Esophagus squamous epithelium (tissue), 5 donors: ENCODE data around the gene OIT3. TPM values are rescaled to one million over a fixed set of nuclear protein-coding genes. Genes with fewer than 3 reads are reported as not detected.

Source experiments
- DNase-seq: peaks from one replicate; lab custom pipeline; 2025; lab: John Stamatoyannopoulos, UW
- H3K27ac ChIP-seq, 4 donors: fragments of 200-600 bp; sonication (generic); one replicate each; pipeline ENCODE4 v1.5.1; 2016 to 2019; ENCODE audit warnings: mild to moderate bottlenecking in 1 of 4
- H3K27me3 ChIP-seq, 4 donors: fragments of 200-600 bp; sonication (generic); 1 replicate in 3 of 4; 2 replicates in 1 of 4; pipeline versions ENCODE4 v1.5.1 to v1.6.0; 2017 to 2021; ENCODE audit warnings: antibody characterized with exemption in 1 of 4
- H3K36me3 ChIP-seq, 3 donors: fragments of 200-600 bp; sonication (generic); one replicate each; pipeline ENCODE4 v1.5.1; 2016 to 2019
- H3K4me1 ChIP-seq, 3 donors: fragments of 200-600 bp; sonication (generic); one replicate each; pipeline ENCODE4 v1.5.1; 2017 to 2019
- H3K4me3 ChIP-seq, 4 donors: fragments of 200-600 bp; sonication (generic); 1 replicate in 3 of 4; 2 replicates in 1 of 4; pipeline ENCODE4 v1.5.1; 2016 to 2019; ENCODE audit warnings: mild to moderate bottlenecking in 2 of 4, moderate library complexity in 1 of 4
- H3K9me3 ChIP-seq, 3 donors: fragments of 200-600 bp; sonication (generic); one replicate each; pipeline ENCODE4 v1.5.1; 2016 to 2019
- POLR2A ChIP-seq, 4 donors: fragments of 450-650 bp; IDR thresholded peaks; one replicate each; pipeline ENCODE4 v1.6.1; 2017; ENCODE audit warnings: antibody characterized with exemption in 4 of 4, mild to moderate bottlenecking in 4 of 4, moderate library complexity in 3 of 4
- WGBS, 2 donors: methylation state at CpG; one replicate each; pipeline ENCODE4 v1.1.5; 2018; 5-methylcytosine and 5-hydroxymethylcytosine counted together
- intact Hi-C: fragments of 100-400 bp; cut with DNase I; formaldehyde crosslinking; loops from one replicate; pipeline ENCODE4 v1.15.0; 2022
- total RNA-seq, 4 donors: library from RNA; depleted of rRNA; stranded (reverse); fragments of >200 nt; gene quantifications; one replicate each; pipeline ENCODE4 v1.1.0, GENCODE V29; 2016
- TF ChIP-seq, protein P1 (sequence below), 6 experiments: fragments of 450-650 bp in 4 of 6; fragments of 200-600 bp in 2 of 6; sonication (generic) in 2 of 6; IDR thresholded peaks; one replicate each; pipeline ENCODE4 v1.5.1; 2016 to 2019; ENCODE audit warnings: antibody characterized with exemption in 6 of 6, mild to moderate bottlenecking in 4 of 6, moderate library complexity in 4 of 6
- donor health status: DM: yes; HTN: yes; CAD: no.

Gene OIT3
- total RNA-seq, 4 donors from 2014 or later = not detected

DNA sequence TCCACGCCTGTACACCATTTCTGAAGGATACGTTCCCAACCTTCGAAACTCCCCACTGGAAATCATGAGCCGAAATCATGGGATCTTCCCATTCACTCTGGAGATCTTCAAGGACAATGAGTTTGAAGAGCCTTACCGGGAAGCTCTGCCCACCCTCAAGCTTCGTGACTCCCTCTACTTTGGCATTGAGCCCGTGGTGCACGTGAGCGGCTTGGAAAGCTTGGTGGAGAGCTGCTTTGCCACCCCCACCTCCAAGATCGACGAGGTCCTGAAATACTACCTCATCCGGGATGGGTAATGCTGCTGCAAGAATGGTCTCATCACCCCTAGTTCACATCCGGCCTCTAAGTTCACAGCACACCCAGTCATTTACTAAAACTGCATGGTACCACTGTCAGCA, 30.8 kb downstream of the OIT3 start:
- no peak for DNase-seq
- Histone ChIP-seq H3K36me3 (no peaks in the 10 kb centered on the region), H3K9me3 (peaks cover 0 to 12% (median 12%) of the 10 kb centered on the region in 3 donors), H3K4me1 (no peaks in the 10 kb centered on the region), H3K4me3 (no peak overlapping the region), H3K27ac (no peak overlapping the region), H3K27me3 (no peaks in the 10 kb centered on the region)
- intact Hi-C loops = no loop called here
- TF ChIP-seq POLR2A (IDR thresholded peaks at IDR 0.05) = no peak
- TF ChIP-seq, protein P1, sequence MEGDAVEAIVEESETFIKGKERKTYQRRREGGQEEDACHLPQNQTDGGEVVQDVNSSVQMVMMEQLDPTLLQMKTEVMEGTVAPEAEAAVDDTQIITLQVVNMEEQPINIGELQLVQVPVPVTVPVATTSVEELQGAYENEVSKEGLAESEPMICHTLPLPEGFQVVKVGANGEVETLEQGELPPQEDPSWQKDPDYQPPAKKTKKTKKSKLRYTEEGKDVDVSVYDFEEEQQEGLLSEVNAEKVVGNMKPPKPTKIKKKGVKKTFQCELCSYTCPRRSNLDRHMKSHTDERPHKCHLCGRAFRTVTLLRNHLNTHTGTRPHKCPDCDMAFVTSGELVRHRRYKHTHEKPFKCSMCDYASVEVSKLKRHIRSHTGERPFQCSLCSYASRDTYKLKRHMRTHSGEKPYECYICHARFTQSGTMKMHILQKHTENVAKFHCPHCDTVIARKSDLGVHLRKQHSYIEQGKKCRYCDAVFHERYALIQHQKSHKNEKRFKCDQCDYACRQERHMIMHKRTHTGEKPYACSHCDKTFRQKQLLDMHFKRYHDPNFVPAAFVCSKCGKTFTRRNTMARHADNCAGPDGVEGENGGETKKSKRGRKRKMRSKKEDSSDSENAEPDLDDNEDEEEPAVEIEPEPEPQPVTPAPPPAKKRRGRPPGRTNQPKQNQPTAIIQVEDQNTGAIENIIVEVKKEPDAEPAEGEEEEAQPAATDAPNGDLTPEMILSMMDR (IDR thresholded peaks at IDR 0.05) = no peak
- 92 to 96% methylated on average over 13 of the region's 13 CpGs for WGBS, 2 donors

DNA sequence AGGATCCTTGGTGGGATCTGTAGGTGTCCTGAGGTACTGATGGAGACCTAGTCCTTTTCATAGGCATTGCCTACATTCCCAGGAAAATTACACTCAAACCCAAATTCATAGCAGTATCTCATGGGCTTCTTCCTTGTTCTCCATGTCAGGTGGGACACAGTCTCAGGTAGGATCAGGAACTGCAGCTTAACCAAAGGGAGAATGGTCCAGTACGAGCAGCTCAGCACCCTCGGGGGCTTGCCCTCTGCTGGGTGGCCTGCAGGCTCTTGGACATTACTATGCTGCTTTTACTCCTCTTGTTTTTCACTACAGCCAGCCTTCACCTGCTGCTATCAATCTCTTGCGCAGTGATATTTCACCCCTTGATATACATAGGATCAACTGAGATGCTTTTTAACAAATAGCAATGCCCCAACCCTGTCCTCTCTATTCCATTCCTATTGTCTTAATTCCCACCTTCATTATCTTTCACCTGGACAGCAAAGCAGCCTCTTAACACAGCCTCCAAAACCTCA, 32.5 kb downstream of the OIT3 start:
- H3K27ac ChIP-seq = no peak overlapping the region
- intact Hi-C loops = no loop called here
- H3K27me3 ChIP-seq = no peaks in the 10 kb centered on the region
- H3K4me1 ChIP-seq = no peaks in the 10 kb centered on the region
- DNase-seq = no peak
- H3K4me3 ChIP-seq = no peak overlapping the region
- H3K9me3 ChIP-seq = peaks cover 0 to 11% (median 8%) of the 10 kb centered on the region in 3 donors
- TF ChIP-seq POLR2A (IDR thresholded peaks at IDR 0.05) = no peak
- TF ChIP-seq, protein P1 (IDR thresholded peaks at IDR 0.05) = no peak
- H3K36me3 ChIP-seq = no peaks in the 10 kb centered on the region
- WGBS, 2 donors = 74 to 94% methylated on average over 3 of the region's 3 CpGs

DNA sequence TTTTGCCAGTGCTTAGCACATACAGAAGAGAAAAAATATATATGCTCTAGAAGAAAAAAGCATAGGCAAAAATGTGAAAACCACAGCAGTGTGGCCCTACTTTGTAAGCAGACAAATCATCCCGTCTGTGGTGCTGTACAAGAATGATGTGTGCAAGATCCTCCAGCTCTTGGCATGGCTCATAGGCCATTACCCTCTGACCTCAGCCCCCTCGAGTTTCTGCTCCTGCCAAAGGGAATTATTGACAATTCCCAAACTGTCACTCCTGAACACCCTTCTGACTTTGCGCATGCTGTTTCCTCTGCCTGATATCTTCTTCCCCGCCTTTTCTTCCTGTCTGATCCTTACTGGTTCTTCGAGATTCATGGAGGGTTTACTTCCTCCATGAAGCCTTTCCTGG, 33.9 kb downstream of the OIT3 start:
- 73 to 74% methylated on average over 5 of the region's 5 CpGs for WGBS, 2 donors
- no peak overlapping the region for H3K4me3 ChIP-seq
- no peaks in the 10 kb centered on the region for H3K9me3 ChIP-seq
- no peak overlapping the region for H3K27ac ChIP-seq
- no peaks in the 10 kb centered on the region for H3K36me3 ChIP-seq
- no peak for TF ChIP-seq POLR2A (IDR thresholded peaks at IDR 0.05)
- TF ChIP-seq, protein P1 (IDR thresholded peaks at IDR 0.05) = no peak
- no peak for DNase-seq
- H3K27me3 ChIP-seq = no peaks in the 10 kb centered on the region
- intact Hi-C loops = no loop called here
- H3K4me1 ChIP-seq = no peaks in the 10 kb centered on the region

DNA sequence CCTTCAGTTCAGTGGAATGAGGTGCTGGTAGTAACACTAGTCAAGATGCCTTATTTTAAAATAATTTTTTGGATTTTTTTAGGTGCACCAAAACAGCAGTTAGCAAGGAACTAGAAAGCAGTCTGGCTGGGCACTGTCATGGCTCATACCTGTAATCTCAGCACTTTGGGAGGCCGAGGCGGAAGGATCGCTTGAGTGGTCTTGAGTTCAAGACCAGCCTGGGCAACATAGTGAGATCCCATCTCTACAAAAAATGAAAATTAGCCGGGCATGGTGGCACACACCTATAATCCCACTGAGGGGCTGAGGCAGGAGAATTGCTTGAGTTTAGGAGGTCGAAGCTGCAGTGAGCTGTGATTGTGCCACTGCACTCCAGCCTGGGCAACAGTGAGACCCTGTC, 35.3 kb downstream of the OIT3 start:
- no peaks in the 10 kb centered on the region for H3K9me3 ChIP-seq
- H3K4me1 ChIP-seq = no peaks in the 10 kb centered on the region

DNA sequence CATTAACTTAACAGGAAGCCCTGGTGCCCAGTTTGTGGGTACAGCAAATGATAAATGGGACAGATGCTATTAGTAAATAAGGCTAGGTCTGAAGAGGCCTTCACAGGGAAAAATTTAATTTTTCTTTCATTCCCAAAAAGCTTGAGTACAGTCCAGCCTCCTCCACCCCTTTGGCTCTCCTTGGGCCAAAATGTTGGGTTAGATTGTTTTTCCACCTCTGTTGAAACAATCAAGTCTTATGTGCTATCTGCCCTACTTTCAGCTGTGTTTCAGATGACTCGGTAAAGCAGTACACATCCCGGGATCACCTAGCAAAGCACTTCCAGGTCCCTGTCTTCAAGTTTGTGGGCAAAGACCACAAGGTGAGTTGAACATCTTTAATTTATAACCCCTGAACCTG, 36.7 kb downstream of the OIT3 start:
- no peaks in the 10 kb centered on the region for H3K27me3 ChIP-seq
- no peaks in the 10 kb centered on the region for H3K4me1 ChIP-seq
- TF ChIP-seq, protein P1 (IDR thresholded peaks at IDR 0.05) = no peak
- TF ChIP-seq POLR2A (IDR thresholded peaks at IDR 0.05) = no peak
- H3K36me3 ChIP-seq = no peaks in the 10 kb centered on the region
- DNase-seq = no peak
- H3K9me3 ChIP-seq = no peaks in the 10 kb centered on the region
- intact Hi-C loops = no loop called here
- H3K27ac ChIP-seq = no peak overlapping the region
- WGBS, 2 donors = 80 to 96% methylated on average over 2 of the region's 2 CpGs
- no peak overlapping the region for H3K4me3 ChIP-seq

More for the DNA sequence above, 35.3 kb downstream of the OIT3 start:
- Histone ChIP-seq H3K36me3 (no peaks in the 10 kb centered on the region), H3K27me3 (no peaks in the 10 kb centered on the region), H3K4me3 (no peak overlapping the region), H3K27ac (no peak overlapping the region)
- TF ChIP-seq, protein P1 (IDR thresholded peaks at IDR 0.05) = no peak
- TF ChIP-seq POLR2A (IDR thresholded peaks at IDR 0.05) = no peak
- DNase-seq = no peak
- WGBS, 2 donors = 88 to 90% methylated on average over 5 of the region's 5 CpGs
- intact Hi-C loops = no loop called here
